ENCODE data around the gene FBXO9.

FBXO9 gene

GRCh38 chr6:53095270-53095669 lies 30.1 kb downstream of the FBXO9 start:
- DNase-seq (ENCODE audit: low read depth): no peak

DNA sequence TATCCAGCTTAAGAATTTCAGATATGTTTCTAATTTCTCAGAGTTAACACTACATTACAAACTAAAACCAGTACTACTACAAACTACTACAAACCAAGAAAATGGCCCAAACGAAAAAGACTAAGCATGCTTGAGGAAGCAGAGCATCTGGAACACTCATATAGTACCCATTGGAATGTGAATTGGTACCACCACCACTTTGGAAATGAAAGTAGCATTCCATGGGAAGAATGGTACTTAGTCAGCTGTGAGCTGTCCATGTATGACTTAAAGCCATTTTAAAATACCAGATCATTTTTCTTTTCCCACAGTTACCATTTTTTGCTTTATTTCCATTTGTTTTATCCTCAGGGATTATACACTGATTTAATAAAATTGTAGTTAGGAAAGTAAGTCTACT lies 30.5 kb downstream of the FBXO9 start:
- DNase-seq (ENCODE audit: low read depth): no peak

DNA sequence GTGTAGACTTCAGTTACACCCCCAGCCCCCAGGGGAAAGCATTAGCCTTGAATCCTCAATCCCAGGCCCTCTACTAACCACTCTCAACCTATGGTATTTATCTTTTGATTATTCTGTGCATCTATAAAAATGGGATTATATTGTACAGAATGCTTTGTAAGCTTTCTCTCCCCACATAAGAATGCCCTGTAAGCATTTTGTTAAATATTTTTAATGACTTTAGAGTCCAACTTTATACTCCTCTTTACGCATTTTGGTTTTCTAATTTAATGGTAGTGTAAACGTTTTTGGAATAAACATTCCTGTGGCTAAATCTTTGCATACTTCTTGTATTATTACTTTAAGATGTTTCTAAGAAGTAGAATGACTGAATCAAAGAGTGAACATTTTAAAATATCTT lies 35.4 kb downstream of the FBXO9 start:
- DNase-seq (ENCODE audit: low read depth): no peak

- DNase-seq (ENCODE audit: low read depth): no peak
Measured at GRCh38 chr6:53101006-53101405, 35.8 kb downstream of the FBXO9 start.

DNA sequence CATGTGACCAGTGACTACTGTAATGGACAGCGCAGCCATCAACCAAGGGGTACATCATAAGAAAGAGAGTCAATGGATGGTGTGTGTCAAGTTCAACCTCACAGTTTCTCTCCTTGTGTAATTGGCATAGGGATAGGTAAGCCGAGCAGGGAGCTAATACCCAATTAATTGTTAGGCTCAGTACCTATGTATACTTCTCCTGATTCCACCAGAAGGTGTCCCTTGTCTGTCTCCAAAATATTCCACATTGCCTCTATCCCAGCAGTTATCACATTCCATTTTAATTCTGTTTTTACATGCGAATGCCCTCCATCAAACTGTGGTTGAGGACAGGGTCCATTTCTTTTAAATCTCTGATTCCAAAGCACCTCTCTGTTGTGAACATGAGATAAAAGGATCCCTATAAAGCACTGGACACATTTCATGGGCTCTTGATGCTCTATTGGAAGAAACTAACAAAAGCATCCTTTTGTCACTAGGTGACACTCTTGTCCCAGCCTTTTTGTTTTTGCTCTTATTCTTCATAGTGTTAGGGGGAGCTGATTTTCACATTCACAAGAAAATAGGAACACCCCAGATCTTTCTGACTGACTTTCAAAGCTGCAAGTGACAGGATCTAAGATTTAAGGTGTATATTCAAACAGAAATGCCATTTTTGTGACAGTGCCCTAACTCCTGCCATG lies 38.9 kb downstream of the FBXO9 start:
- DNase-seq (ENCODE audit: low read depth): no peak

GRCh38 chr6:53104916-53105315 lies 39.7 kb downstream of the FBXO9 start:
- DNase-seq (ENCODE audit: low read depth): no peak

DNA sequence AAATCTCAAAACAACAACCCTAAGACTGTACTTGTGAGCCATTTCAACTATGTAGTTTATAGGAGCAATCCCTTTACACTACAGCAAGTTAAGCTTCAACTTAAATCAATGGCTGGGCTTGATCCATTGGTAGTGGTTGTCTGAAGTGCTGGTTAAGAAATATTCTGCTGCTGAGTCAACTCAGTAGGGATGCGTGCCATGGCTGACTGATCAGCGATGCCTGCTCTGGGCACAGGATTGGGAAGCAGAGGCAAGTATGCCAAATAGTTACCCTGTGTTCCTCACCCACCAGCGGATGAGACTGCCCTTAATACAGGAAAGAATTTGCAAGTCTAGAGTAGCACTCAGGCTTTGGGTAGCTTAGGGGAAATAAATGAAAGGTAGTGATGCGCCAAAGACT lies 41.9 kb downstream of the FBXO9 start:
- DNase-seq (ENCODE audit: low read depth): no peak

- no peak for DNase-seq (ENCODE audit: low read depth)
Measured at GRCh38 chr6:53109612-53110011, 44.4 kb downstream of the FBXO9 start.

- DNase-seq (ENCODE audit: low read depth): no peak
Measured at GRCh38 chr6:53111865-53112264, 46.7 kb downstream of the FBXO9 start.

- DNase-seq (ENCODE audit: low read depth): no peak
Measured at GRCh38 chr6:53112404-53112803, 47.2 kb downstream of the FBXO9 start.

GRCh38 chr6:53112871-53113270 lies 47.7 kb downstream of the FBXO9 start:
- no peak for DNase-seq (ENCODE audit: low read depth)

GRCh38 chr6:53113742-53114141 lies 48.5 kb downstream of the FBXO9 start:
- DNase-seq (ENCODE audit: low read depth): no peak

- no peak for DNase-seq (ENCODE audit: low read depth)
Measured at GRCh38 chr6:53115113-53115512, 49.9 kb downstream of the FBXO9 start.

DNA sequence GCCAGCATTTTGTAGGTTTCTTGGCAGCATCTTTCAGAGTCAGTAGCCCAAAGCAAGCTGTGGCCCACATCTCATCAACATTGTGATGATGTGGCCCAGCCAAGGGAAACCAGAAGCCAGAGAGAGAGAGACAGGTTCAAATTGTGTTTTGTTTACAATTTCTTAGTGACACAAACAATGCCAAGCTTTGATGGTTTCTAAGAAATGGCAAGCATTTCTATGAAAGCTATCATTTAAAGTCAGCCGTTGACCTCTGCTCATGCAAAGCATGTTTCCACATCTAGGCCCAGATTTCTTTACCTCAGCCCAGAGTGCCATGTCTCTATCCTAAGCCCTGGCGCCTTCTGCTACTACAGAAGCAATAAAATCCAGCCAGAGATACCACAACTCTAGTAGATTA lies 50.5 kb downstream of the FBXO9 start:
- no peak for DNase-seq (ENCODE audit: low read depth)

- no peak for DNase-seq (ENCODE audit: low read depth)
Measured at GRCh38 chr6:53119349-53119748, 54.1 kb downstream of the FBXO9 start.

GRCh38 chr6:53119772-53120409 lies 54.7 kb downstream of the FBXO9 start:
- no peak for DNase-seq (ENCODE audit: low read depth)

DNA sequence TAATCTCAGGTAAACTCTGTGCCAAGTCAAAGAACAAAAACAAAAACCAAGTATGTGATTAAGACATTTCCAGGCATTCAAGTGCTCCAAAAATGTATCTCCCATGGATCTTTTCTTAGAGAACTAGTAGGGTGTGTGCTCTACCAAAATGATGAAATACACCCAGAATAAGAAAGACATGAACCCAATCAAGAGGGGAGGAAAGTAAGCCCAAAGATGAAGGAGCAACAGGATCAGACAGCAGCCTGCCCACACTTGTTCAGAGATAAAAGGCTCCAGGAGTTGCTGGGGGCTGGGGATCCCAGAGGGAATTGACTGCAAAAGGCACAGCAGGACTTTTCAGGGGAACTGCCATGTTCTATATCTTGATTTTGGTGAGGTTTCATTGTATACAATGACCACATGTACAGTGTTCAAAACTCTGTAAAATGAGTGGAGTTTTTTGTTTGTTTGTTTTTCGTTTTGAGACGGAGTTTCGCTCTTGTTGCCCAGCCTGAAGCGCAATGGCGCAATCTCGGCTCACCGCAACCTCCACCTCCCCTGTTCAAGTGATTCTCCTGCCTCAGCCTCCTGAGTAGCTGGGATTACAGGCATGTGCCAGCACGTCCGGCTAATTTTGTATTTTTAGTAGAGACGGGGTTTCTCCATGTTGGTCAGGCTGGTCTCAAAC lies 59.1 kb downstream of the FBXO9 start:
- DNase-seq (ENCODE audit: low read depth): no peak

- DNase-seq (ENCODE audit: low read depth): no peak
Measured at GRCh38 chr6:53125276-53125675, 60.1 kb downstream of the FBXO9 start.

DNA sequence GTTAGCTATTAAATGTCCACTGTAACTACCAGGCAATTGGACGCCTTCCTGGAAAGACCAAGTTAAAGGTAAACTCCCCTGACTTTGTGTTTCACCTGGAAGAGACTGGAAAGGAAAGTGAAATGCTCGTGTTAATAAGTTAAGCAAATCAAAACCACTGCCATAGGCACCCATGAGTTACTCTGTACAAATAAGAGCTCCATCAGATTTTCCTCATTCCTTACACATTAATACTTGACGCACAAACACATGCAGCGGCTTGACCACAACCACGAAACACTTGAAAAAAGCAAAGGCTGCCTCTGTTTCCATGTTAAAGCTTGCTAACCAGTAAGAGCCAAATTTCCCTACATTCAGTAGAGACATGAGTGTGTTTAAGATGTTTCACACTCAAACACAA lies 63.6 kb downstream of the FBXO9 start:
- DNase-seq (ENCODE audit: low read depth): no peak

GRCh38 chr6:53130569-53131290 lies 65.5 kb downstream of the FBXO9 start:
- DNase-seq (ENCODE audit: low read depth): no peak

DNA sequence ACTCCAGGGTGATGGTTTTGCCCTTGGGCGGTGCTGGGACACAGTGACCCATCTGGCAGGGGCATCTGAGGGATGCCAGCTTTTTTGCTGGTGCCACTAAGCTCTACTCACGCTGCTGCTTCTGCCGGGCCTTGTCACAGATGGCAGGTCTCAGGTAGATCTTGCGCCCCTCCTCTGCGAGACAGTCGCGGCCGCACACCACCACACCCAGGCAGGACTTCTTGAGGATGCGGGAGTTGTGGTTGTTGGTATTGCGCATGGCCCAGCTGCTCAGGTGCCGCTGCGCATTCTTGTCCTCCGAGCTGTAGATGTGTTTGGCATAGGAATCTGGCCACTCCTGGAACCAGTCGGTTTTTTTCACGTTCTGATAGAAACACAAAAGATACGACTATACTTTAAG lies 68.8 kb downstream of the FBXO9 start:
- DNase-seq (ENCODE audit: low read depth): no peak

DNA sequence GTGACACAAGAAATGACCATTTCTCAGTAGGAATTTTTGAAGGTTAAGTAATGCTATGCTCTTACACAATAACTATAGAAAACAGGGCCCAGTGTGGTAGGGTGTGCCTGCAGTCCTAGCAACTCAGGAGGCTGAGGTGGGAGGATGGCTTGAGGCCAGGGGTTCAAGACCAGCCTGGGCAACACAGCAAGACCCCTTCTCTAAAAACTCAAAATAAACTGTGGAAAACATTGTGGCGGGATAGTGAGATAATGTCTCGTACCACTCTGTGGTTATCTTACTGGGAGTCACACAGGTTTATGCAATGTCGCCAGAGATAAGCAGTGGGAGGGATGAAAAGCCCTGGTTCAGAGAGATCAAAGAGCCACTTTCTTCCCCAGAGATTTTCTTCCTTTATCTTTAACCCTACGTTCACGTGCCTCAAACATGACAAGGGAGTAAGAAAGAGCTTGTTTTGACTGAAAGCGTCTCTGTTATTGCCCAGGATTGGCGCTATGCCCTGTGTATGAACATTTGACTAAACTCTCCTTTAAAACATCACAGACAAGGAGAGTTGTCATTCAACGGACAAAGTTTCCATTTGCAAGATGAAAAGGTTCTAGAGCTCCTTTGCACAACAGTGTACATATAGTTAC lies 69.5 kb downstream of the FBXO9 start:
- no peak for DNase-seq (ENCODE audit: low read depth)
